GM21737 (cell line): ENCODE results near the gene PCDHGB5.
"Not testable (repeated sequence)": the region's sequence is repeated elsewhere in the genome, so short reads cannot be mapped to it uniquely, and the experiment has no call there.

Experiments
- ATAC-seq: cut with Tn5 transposase; IDR thresholded peaks from one replicate; pipeline ENCODE4 v1.9.1; 2021; ENCODE audit warnings: mild to moderate bottlenecking, moderate library complexity; ENCODE audit not compliant: unreplicated experiment

PCDHGB5 gene

GRCh38 chr5:141409598-141410306, 12.0 kb downstream of the PCDHGB5 start:
- no peak for ATAC-seq

- no peak for ATAC-seq
These were observed 13.8 kb downstream of the PCDHGB5 start for GRCh38 chr5:141411575-141411974.

- ATAC-seq = peak; percentile 62
These were observed 15.2 kb downstream of the PCDHGB5 start, which contains the start of gene PCDHGA10 for GRCh38 chr5:141412854-141413539. PCDHGA10 (plus strand) TSS chr5:141412987; CDS start chr5:141413176, 189 bp downstream.

- no peak for ATAC-seq
These were observed 15.9 kb downstream of the PCDHGB5 start for GRCh38 chr5:141413540-141414069.

GRCh38 chr5:141414548-141415274, 17.0 kb downstream of the PCDHGB5 start:
- ATAC-seq = not testable (repeated sequence)

- not testable (repeated sequence) for ATAC-seq
These were observed 17.5 kb downstream of the PCDHGB5 start for GRCh38 chr5:141415275-141415618.

- ATAC-seq = peak; percentile 87
These were observed 19.9 kb downstream of the PCDHGB5 start, which contains the start of gene PCDHGB7 for GRCh38 chr5:141417494-141418172. PCDHGB7 (plus strand) TSS chr5:141417677; CDS start chr5:141417860, 183 bp downstream.

- ATAC-seq = no peak
These were observed 21.5 kb downstream of the PCDHGB5 start for GRCh38 chr5:141419074-141419880.

GRCh38 chr5:141420855-141421488, 23.2 kb downstream of the PCDHGB5 start, which contains the start of gene PCDHGA11:
PCDHGA11 (plus strand) TSS chr5:141421051; CDS start chr5:141421228, 177 bp downstream.
- ATAC-seq = no peak

GRCh38 chr5:141421489-141421855, 23.7 kb downstream of the PCDHGB5 start:
- ATAC-seq = no peak

- ATAC-seq = no peak
These were observed 25.1 kb downstream of the PCDHGB5 start for GRCh38 chr5:141422742-141423291.

GRCh38 chr5:141427783-141428426, 30.2 kb downstream of the PCDHGB5 start:
- no peak for ATAC-seq

- ATAC-seq = peak; percentile 81
These were observed 32.8 kb downstream of the PCDHGB5 start, which contains the start of gene PCDHGA12 for GRCh38 chr5:141430332-141431113. PCDHGA12 (plus strand) TSS chr5:141430507; CDS start chr5:141430760, 253 bp downstream.

GRCh38 chr5:141431286-141431685, 33.5 kb downstream of the PCDHGB5 start:
- ATAC-seq = no peak

GRCh38 chr5:141432308-141432707, 34.6 kb downstream of the PCDHGB5 start:
- ATAC-seq = not testable (repeated sequence)

- ATAC-seq = not testable (repeated sequence)
These were observed 35.0 kb downstream of the PCDHGB5 start for GRCh38 chr5:141432726-141433125.

- no peak for ATAC-seq
These were observed 36.3 kb downstream of the PCDHGB5 start for GRCh38 chr5:141434006-141434405.

- ATAC-seq = no peak
These were observed 39.5 kb downstream of the PCDHGB5 start for GRCh38 chr5:141437221-141437620.
